GM19351 (cell line): Measurements from ENCODE around the gene TEX261.

ENCODE experiments used
- ATAC-seq: cut with Tn5 transposase; IDR thresholded peaks from one replicate; pipeline ENCODE4 v1.9.1; 2021; ENCODE audit warnings: mild to moderate bottlenecking, moderate library complexity; ENCODE audit not compliant: unreplicated experiment

The TEX261 gene

GRCh38 chr2:70937866-70938585, 56.6 kb downstream of the TEX261 start:
- no peak for ATAC-seq

- no peak for ATAC-seq
These were observed 57.5 kb downstream of the TEX261 start for GRCh38 chr2:70936979-70937811.

GRCh38 chr2:70936165-70936978, 58.3 kb downstream of the TEX261 start:
- no peak for ATAC-seq
